Endodermal cell (in vitro differentiated cells): ENCODE measurements around the gene PRR3. TPM values are rescaled to one million over a fixed set of nuclear protein-coding genes. Genes with fewer than 3 reads are reported as not detected.
"Not testable (repeated sequence)": the region's sequence is repeated elsewhere in the genome, so short reads cannot be mapped to it uniquely, and the experiment has no call there.

Source experiments
- DNase-seq: peaks from one replicate; pipeline ENCODE4 v3.0.0-alpha.2; 2017
- H3K27ac ChIP-seq: 2 replicates; pipeline ENCODE4 v1.5.1; 2013; ENCODE audit warnings: mild to moderate bottlenecking, low read depth, low read length, moderate library complexity
- H3K27me3 ChIP-seq: 2 replicates; pipeline ENCODE4 v1.6.1; 2013; ENCODE audit warnings: mild to moderate bottlenecking, low read length, moderate library complexity; ENCODE audit not compliant: insufficient read depth, control insufficient read depth, poor library complexity, severe bottlenecking
- H3K36me3 ChIP-seq: 2 replicates; pipeline ENCODE4 v1.7.0; 2013; ENCODE audit warnings: mild to moderate bottlenecking, low read length, moderate library complexity; ENCODE audit not compliant: control insufficient read depth, insufficient read depth
- H3K4me1 ChIP-seq: one replicate; pipeline ENCODE4 v1.7.0; 2013; ENCODE audit warnings: low read length; ENCODE audit not compliant: control insufficient read depth, insufficient read depth
- H3K4me3 ChIP-seq: 2 replicates; pipeline ENCODE4 v1.5.1; 2013; ENCODE audit warnings: mild to moderate bottlenecking, low read length, moderate library complexity
- H3K9ac ChIP-seq: 2 replicates; pipeline ENCODE4 v1.6.1; 2013; ENCODE audit warnings: mild to moderate bottlenecking, low read length, moderate library complexity; ENCODE audit not compliant: poor library complexity, severe bottlenecking; ENCODE audit errors: extremely low read depth
- H3K9me3 ChIP-seq: 2 replicates; pipeline ENCODE4 v1.6.1; 2013; ENCODE audit warnings: mild to moderate bottlenecking, low read length, moderate library complexity; ENCODE audit not compliant: control insufficient read depth
- H3K27ac Mint-ChIP-seq: 2 replicates; pipeline ENCODE4 v1.8.0; 2020; ENCODE audit warnings: mixed read lengths
- H3K27me3 Mint-ChIP-seq: 2 replicates; pipeline ENCODE4 v1.8.0; 2021; ENCODE audit warnings: mild to moderate bottlenecking, mixed read lengths; ENCODE audit not compliant: insufficient read depth
- H3K36me3 Mint-ChIP-seq: 2 replicates; pipeline ENCODE4 v1.8.0; 2020; ENCODE audit warnings: low read depth, mixed read lengths
- H3K4me1 Mint-ChIP-seq: 2 replicates; pipeline ENCODE4 v1.8.0; 2020; ENCODE audit warnings: mixed read lengths
- H3K4me3 Mint-ChIP-seq: 2 replicates; pipeline ENCODE4 v1.8.0; 2020; ENCODE audit warnings: mild to moderate bottlenecking, moderate library complexity, mixed read lengths
- H3K9me3 Mint-ChIP-seq: 2 replicates; pipeline ENCODE4 v1.8.0; 2020; ENCODE audit warnings: mild to moderate bottlenecking, mixed read lengths
- CTCF ChIP-seq: fragments of 200-600 bp; sonication (generic); conservative IDR thresholded peaks from 2 replicates; pipeline ENCODE4 v1.5.0; 2021; ENCODE audit warnings: antibody characterized with exemption, mild to moderate bottlenecking
- WGBS, 2 experiments: methylation state at CpG; one replicate each; pipeline versions ENCODE4 v1.1.5 to v1.1.7; 2013; ENCODE audit warnings: missing lambda C conversion rate in 2 of 2, mixed read lengths in 1 of 2; ENCODE audit not compliant: insufficient coverage in 1 of 2, insufficient read length in 1 of 2; 5-methylcytosine and 5-hydroxymethylcytosine counted together
- total RNA-seq, 2 donors: library from RNA; stranded (reverse); fragmentation: NEBNext Ultra II Directional in 1 of 2; extraction: Animal tissue kit (Norgen Biotek cat#: 25700) in 1 of 2; gene quantifications; 2 replicates in 1 of 2; 3 replicates in 1 of 2; pipeline ENCODE4 v1.2.1, GENCODE V29; 2021

Gene PRR3
- total RNA-seq, 2 donors from 2014 or later: 10.9 to 12.0 TPM

- not testable (repeated sequence) for H3K4me3 Mint-ChIP-seq, H3K4me1 Mint-ChIP-seq, H3K9ac ChIP-seq, H3K27ac Mint-ChIP-seq, H3K27ac ChIP-seq, H3K36me3 ChIP-seq, H3K9me3 Mint-ChIP-seq, H3K4me1 ChIP-seq, H3K27me3 ChIP-seq, H3K4me3 ChIP-seq, H3K9me3 ChIP-seq, H3K36me3 Mint-ChIP-seq
- H3K27me3 Mint-ChIP-seq: peaks cover 31% of the 10 kb centered on the region
- DNase-seq: peak; percentile 44
- 89% methylated on average over 16 to 19 of the region's 19 CpGs for WGBS, 2 experiments
Measured at GRCh38 chr6:30518505-30519145, 38.5 kb upstream of the PRR3 start.

- no peaks in the 10 kb centered on the region for H3K36me3 Mint-ChIP-seq
- peaks cover 50% of the 10 kb centered on the region for H3K27me3 Mint-ChIP-seq
- WGBS, 2 experiments: 92 to 100% methylated on average over 6 of the region's 6 CpGs
- peaks cover 5% of the 10 kb centered on the region for H3K9me3 Mint-ChIP-seq
- TF ChIP-seq CTCF: no peak
- Histone ChIP-seq H3K4me1 (no peaks in the 10 kb centered on the region), H3K27ac (no peak overlapping the region), H3K9ac (no peak overlapping the region), H3K4me3 (no peak overlapping the region), H3K36me3 (no peaks in the 10 kb centered on the region), H3K9me3 (no peaks in the 10 kb centered on the region), H3K27me3 (no peaks in the 10 kb centered on the region)
- H3K4me3 Mint-ChIP-seq: no peak overlapping the region
- H3K4me1 Mint-ChIP-seq: no peaks in the 10 kb centered on the region
- no peak overlapping the region for H3K27ac Mint-ChIP-seq
- DNase-seq: no peak
Measured at GRCh38 chr6:30520522-30520921, 36.6 kb upstream of the PRR3 start.

GRCh38 chr6:30521082-30521481 is 36.0 kb upstream of the PRR3 start:
- H3K4me1 ChIP-seq, H3K27me3 ChIP-seq, H3K27ac ChIP-seq, H3K27ac Mint-ChIP-seq, H3K9me3 Mint-ChIP-seq, H3K4me3 ChIP-seq, H3K9me3 ChIP-seq, H3K4me3 Mint-ChIP-seq, H3K4me1 Mint-ChIP-seq, H3K36me3 ChIP-seq, H3K36me3 Mint-ChIP-seq, H3K9ac ChIP-seq: not testable (repeated sequence)
- H3K27me3 Mint-ChIP-seq: peaks cover 50% of the 10 kb centered on the region
- DNase-seq: peak; percentile 15
- WGBS, 2 experiments: 88 to 95% methylated on average over 4 to 7 of the region's 7 CpGs

- H3K9me3 Mint-ChIP-seq, H3K36me3 ChIP-seq, H3K27ac Mint-ChIP-seq, H3K9ac ChIP-seq, H3K27ac ChIP-seq, H3K4me3 ChIP-seq, H3K36me3 Mint-ChIP-seq, H3K4me3 Mint-ChIP-seq, H3K4me1 ChIP-seq, H3K27me3 ChIP-seq, H3K9me3 ChIP-seq, H3K4me1 Mint-ChIP-seq, DNase-seq: not testable (repeated sequence)
- WGBS, 2 experiments: 89 to 92% methylated on average over 5 of the region's 5 CpGs
- peaks cover 50% of the 10 kb centered on the region for H3K27me3 Mint-ChIP-seq
Measured at GRCh38 chr6:30521952-30522351, 35.1 kb upstream of the PRR3 start.

- DNase-seq, H3K27me3 ChIP-seq, H3K4me1 Mint-ChIP-seq, H3K9me3 ChIP-seq, H3K9ac ChIP-seq, H3K36me3 Mint-ChIP-seq, H3K27ac ChIP-seq, H3K9me3 Mint-ChIP-seq, H3K4me1 ChIP-seq, H3K4me3 Mint-ChIP-seq, H3K4me3 ChIP-seq, H3K36me3 ChIP-seq, H3K27ac Mint-ChIP-seq: not testable (repeated sequence)
- H3K27me3 Mint-ChIP-seq: peaks cover 42% of the 10 kb centered on the region
- WGBS, 2 experiments: 81 to 100% methylated on average over 2 of the region's 3 CpGs
Measured at GRCh38 chr6:30526444-30526843, 30.7 kb upstream of the PRR3 start.

- not testable (repeated sequence) for H3K9ac ChIP-seq, DNase-seq, H3K4me1 Mint-ChIP-seq, H3K27me3 ChIP-seq, H3K36me3 Mint-ChIP-seq, H3K4me3 Mint-ChIP-seq, H3K36me3 ChIP-seq, H3K4me1 ChIP-seq, H3K27ac Mint-ChIP-seq, H3K9me3 ChIP-seq, H3K9me3 Mint-ChIP-seq, H3K27ac ChIP-seq, H3K4me3 ChIP-seq
- peaks cover 16% of the 10 kb centered on the region for H3K27me3 Mint-ChIP-seq
- 92 to 94% methylated on average over 10 to 17 of the region's 17 CpGs for WGBS, 2 experiments
Measured at GRCh38 chr6:30529349-30529875, 27.7 kb upstream of the PRR3 start.
